ENCODE data around the gene DTWD2. TPM values are rescaled to one million over a fixed set of nuclear protein-coding genes. Genes with fewer than 3 reads are reported as not detected.

DTWD2 gene
- total and polyA plus RNA-seq, 7 donors, result 2.4 to 10.4 (median 5.3) TPM

DNA sequence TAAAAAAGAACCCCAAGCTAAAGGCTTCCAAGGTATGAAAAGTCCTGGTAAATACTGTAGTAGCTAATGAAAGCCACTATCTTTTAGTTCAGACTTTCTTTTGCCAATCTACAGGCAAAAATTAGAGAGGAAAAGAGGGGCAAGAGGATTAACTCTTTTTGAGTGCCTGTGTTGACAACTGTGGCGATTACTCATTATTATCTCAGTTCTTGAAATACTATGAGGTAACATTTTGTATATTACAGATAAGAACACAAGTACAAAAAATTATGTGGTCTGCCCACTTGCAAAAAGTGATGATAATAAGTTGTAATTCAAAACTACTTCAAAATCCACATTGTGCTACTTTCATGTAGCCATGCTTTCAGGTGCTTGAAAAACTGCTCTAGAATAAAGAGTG is 144.0 kb downstream of the DTWD2 start:
- TF ChIP-seq POLR2A (IDR thresholded peaks at IDR 0.05) (no peak), EP300 (IDR thresholded peaks at IDR 0.05) (no peak), POLR2AphosphoS5 (IDR thresholded peaks at IDR 0.05) (no peak)
- TF ChIP-seq, protein P1, sequence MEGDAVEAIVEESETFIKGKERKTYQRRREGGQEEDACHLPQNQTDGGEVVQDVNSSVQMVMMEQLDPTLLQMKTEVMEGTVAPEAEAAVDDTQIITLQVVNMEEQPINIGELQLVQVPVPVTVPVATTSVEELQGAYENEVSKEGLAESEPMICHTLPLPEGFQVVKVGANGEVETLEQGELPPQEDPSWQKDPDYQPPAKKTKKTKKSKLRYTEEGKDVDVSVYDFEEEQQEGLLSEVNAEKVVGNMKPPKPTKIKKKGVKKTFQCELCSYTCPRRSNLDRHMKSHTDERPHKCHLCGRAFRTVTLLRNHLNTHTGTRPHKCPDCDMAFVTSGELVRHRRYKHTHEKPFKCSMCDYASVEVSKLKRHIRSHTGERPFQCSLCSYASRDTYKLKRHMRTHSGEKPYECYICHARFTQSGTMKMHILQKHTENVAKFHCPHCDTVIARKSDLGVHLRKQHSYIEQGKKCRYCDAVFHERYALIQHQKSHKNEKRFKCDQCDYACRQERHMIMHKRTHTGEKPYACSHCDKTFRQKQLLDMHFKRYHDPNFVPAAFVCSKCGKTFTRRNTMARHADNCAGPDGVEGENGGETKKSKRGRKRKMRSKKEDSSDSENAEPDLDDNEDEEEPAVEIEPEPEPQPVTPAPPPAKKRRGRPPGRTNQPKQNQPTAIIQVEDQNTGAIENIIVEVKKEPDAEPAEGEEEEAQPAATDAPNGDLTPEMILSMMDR (IDR thresholded peaks at IDR 0.05), result no peak

DNA sequence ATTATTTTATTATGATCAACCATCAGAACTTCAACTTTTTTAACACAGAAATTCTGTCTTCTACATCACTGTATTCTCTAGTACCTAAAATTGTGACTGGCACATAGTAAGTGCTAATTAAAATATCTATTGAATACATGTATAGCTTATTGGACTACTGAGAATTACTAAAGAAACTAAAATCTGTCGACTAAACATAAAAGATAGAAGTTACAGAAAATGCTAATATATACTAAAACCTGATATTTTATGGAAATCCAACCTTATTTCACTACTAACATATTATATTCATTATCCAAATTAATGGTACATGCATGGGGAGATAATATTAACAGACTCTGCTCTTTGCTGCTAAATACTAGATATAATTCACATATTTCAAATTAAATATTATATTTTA is 153.6 kb downstream of the DTWD2 start:
- no peaks in the 10 kb centered on the region for H3K36me3 ChIP-seq
- intact Hi-C loops (cut with DNase I), result no loop called here
- no peak overlapping the region for H3K27ac ChIP-seq
- H3K4me3 ChIP-seq, result no peak overlapping the region
- no peaks in the 10 kb centered on the region for H3K27me3 ChIP-seq
- DNase-seq, result no peak
- H3K4me1 ChIP-seq, result no peaks in the 10 kb centered on the region
- H3K9me3 ChIP-seq, result peaks cover 0 to 3% (median 0%) of the 10 kb centered on the region in 4 donors
- TF ChIP-seq, protein P1 (IDR thresholded peaks at IDR 0.05), result no peak
- TF ChIP-seq POLR2A (IDR thresholded peaks at IDR 0.05), result no peak
- TF ChIP-seq POLR2AphosphoS5 (IDR thresholded peaks at IDR 0.05), result no peak
- no peak for TF ChIP-seq EP300 (IDR thresholded peaks at IDR 0.05)
- 92 to 97% methylated on average over 1 of the region's 1 CpG for WGBS, 2 donors

More for the DNA sequence above, 144.0 kb downstream of the DTWD2 start:
- H3K36me3 ChIP-seq, result no peaks in the 10 kb centered on the region
- H3K4me1 ChIP-seq, result no peaks in the 10 kb centered on the region
- no peaks in the 10 kb centered on the region for H3K27me3 ChIP-seq
- intact Hi-C loops (cut with DNase I), result no loop called here
- DNase-seq, result no peak
- H3K27ac ChIP-seq, result no peak overlapping the region
- 91 to 100% methylated on average over 1 of the region's 1 CpG for WGBS, 2 donors
- H3K4me3 ChIP-seq, result no peak overlapping the region
- no peaks in the 10 kb centered on the region for H3K9me3 ChIP-seq

DNA sequence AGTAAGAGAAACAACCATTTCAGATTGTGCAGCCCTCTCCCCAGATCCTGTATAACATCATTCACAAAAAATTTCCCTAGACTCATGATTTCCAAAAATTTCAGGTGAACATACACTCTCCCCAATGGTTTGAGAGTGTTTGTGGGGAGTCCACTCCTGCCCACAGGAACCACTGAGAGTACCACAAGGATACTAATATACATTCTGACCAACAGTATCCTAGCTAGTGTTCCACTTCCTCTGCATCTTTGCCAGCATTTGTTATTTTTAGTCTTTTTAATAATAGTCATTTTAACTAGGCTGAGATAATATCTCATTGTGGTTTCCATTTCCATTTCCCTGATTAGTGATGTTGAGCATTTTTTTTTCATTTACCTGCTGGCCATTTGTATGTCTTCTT is 155.4 kb downstream of the DTWD2 start:
- no peak overlapping the region for H3K4me3 ChIP-seq
- intact Hi-C loops (cut with DNase I), result no loop called here
- DNase-seq, result no peak
- H3K36me3 ChIP-seq, result no peaks in the 10 kb centered on the region
- peaks cover 0 to 3% (median 0%) of the 10 kb centered on the region in 4 donors for H3K9me3 ChIP-seq
- no peak overlapping the region for H3K27ac ChIP-seq
- TF ChIP-seq POLR2AphosphoS5 (IDR thresholded peaks at IDR 0.05) (no peak), POLR2A (IDR thresholded peaks at IDR 0.05) (no peak), EP300 (IDR thresholded peaks at IDR 0.05) (no peak)
- TF ChIP-seq, protein P1 (IDR thresholded peaks at IDR 0.05), result no peak
- no peaks in the 10 kb centered on the region for H3K4me1 ChIP-seq
- no peaks in the 10 kb centered on the region for H3K27me3 ChIP-seq

DNA sequence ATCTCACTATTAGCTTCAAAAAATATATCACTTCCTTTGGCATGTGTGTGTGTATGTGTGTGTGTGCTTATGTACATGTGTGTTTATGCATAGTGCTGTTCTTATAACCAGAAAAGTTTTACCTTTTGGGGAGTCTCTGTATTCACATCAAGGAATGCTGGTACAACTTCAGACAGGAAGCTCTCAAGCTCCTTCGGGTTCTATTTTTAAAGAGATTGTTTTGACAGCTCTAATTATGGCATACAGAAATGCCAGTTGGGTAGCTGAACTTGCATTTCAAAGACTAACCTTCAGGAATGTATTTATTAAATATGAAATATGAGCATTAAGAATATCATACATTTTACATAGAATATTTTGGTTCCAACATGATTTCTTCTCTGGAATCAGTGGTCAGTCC is 163.1 kb downstream of the DTWD2 start:
- H3K9me3 ChIP-seq, result no peaks in the 10 kb centered on the region
- H3K27me3 ChIP-seq, result no peaks in the 10 kb centered on the region
- 48 to 94% methylated on average over 1 of the region's 1 CpG for WGBS, 2 donors
- intact Hi-C loops (cut with DNase I), result no loop called here
- H3K36me3 ChIP-seq, result no peaks in the 10 kb centered on the region
- no peak overlapping the region for H3K4me3 ChIP-seq
- DNase-seq, result no peak
- TF ChIP-seq POLR2A (IDR thresholded peaks at IDR 0.05), result no peak
- TF ChIP-seq, protein P1 (IDR thresholded peaks at IDR 0.05), result no peak
- no peak for TF ChIP-seq POLR2AphosphoS5 (IDR thresholded peaks at IDR 0.05)
- TF ChIP-seq EP300 (IDR thresholded peaks at IDR 0.05), result no peak
- no peaks in the 10 kb centered on the region for H3K4me1 ChIP-seq
- no peak overlapping the region for H3K27ac ChIP-seq

DNA sequence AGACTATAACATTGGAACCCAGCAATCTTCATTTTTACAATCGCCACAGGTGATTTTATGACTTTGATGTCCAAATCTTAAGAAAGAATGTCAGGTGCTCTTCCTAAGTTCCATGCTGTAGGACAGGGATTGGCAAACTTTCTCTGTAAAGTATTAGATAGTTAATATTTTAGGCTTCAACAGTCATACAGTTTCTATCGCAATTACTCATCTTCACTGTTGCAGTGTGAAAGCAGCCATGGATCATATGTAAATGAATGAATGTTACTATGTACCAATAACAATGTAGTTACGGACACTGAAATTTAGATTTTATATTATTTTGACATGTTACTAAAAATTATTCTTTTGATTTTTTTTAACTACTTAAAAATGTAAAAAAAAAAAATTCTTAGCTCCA is 169.7 kb downstream of the DTWD2 start:
- H3K4me3 ChIP-seq, result no peak overlapping the region
- H3K27ac ChIP-seq, result no peak overlapping the region
- DNase-seq, result no peak
- no peaks in the 10 kb centered on the region for H3K27me3 ChIP-seq
- intact Hi-C loops (cut with DNase I), result no loop called here
- WGBS, 2 donors, result 91 to 96% methylated on average over 3 of the region's 3 CpGs
- no peaks in the 10 kb centered on the region for H3K4me1 ChIP-seq
- TF ChIP-seq POLR2A (IDR thresholded peaks at IDR 0.05) (no peak), EP300 (IDR thresholded peaks at IDR 0.05) (no peak), POLR2AphosphoS5 (IDR thresholded peaks at IDR 0.05) (no peak)
- TF ChIP-seq, protein P1 (IDR thresholded peaks at IDR 0.05), result no peak
- no peaks in the 10 kb centered on the region for H3K36me3 ChIP-seq
- peaks cover 0 to 3% (median 0%) of the 10 kb centered on the region in 4 donors for H3K9me3 ChIP-seq
